GM23248 (cell line): Measurements from ENCODE around the gene RET. TPM values are rescaled to one million over a fixed set of nuclear protein-coding genes. Genes with fewer than 3 reads are reported as not detected.

Experiments
- DNase-seq: peaks from one replicate; pipeline ENCODE4 v3.0.0-alpha.2; 2015
- H2AFZ ChIP-seq: fragments of 200-600 bp; sonication (generic); 2 replicates; pipeline ENCODE4 v1.6.1; 2016; ENCODE audit warnings: antibody characterized with exemption
- H3F3A ChIP-seq: fragments of 200-600 bp; sonication (generic); 2 replicates; pipeline ENCODE4 v1.6.1; 2016; ENCODE audit warnings: mild to moderate bottlenecking, antibody characterized with exemption, mixed run types; ENCODE audit not compliant: insufficient read depth
- H3K27ac ChIP-seq: fragments of 200-600 bp; sonication (generic); 2 replicates; pipeline ENCODE4 v1.5.1; 2016; ENCODE audit warnings: mild to moderate bottlenecking
- H3K27me3 ChIP-seq: fragments of 200-600 bp; sonication (generic); replicated peaks from 2 replicates; pipeline ENCODE4 v1.6.1; 2016; ENCODE audit warnings: mild to moderate bottlenecking; ENCODE audit not compliant: insufficient read depth
- H3K36me3 ChIP-seq: fragments of 200-600 bp; sonication (generic); 2 replicates; pipeline ENCODE4 v1.6.1; 2016; ENCODE audit warnings: low read depth, mild to moderate bottlenecking
- H3K4me1 ChIP-seq: fragments of 200-600 bp; sonication (generic); 2 replicates; pipeline ENCODE4 v1.6.1; 2016; ENCODE audit warnings: mild to moderate bottlenecking; ENCODE audit not compliant: insufficient read depth
- H3K4me2 ChIP-seq: fragments of 200-600 bp; sonication (generic); one replicate; pipeline ENCODE4 v1.6.1; 2016; ENCODE audit warnings: mild to moderate bottlenecking; ENCODE audit not compliant: unreplicated experiment
- H3K4me3 ChIP-seq: fragments of 200-600 bp; sonication (generic); 2 replicates; pipeline ENCODE4 v1.5.1; 2016; ENCODE audit warnings: mild to moderate bottlenecking
- H3K79me2 ChIP-seq: fragments of 200-600 bp; sonication (generic); 2 replicates; pipeline ENCODE4 v1.6.1; 2016; ENCODE audit warnings: mild to moderate bottlenecking; ENCODE audit not compliant: insufficient read depth
- H3K9ac ChIP-seq: fragments of 200-600 bp; sonication (generic); 2 replicates; pipeline ENCODE4 v1.6.1; 2016; ENCODE audit warnings: mild to moderate bottlenecking
- H3K9me2 ChIP-seq: fragments of 200-600 bp; sonication (generic); 2 replicates; pipeline ENCODE4 v1.6.1; 2016; ENCODE audit warnings: mixed run types, mild to moderate bottlenecking, moderate library complexity; ENCODE audit not compliant: insufficient read depth
- H3K9me3 ChIP-seq: fragments of 200-600 bp; sonication (generic); one replicate; pipeline ENCODE4 v1.6.1; 2017; ENCODE audit warnings: low read depth
- H4K20me1 ChIP-seq: fragments of 200-600 bp; sonication (generic); 2 replicates; pipeline ENCODE4 v1.6.0; 2016; ENCODE audit not compliant: insufficient read depth
- EZH2 ChIP-seq: fragments of 200-600 bp; sonication (generic); IDR thresholded peaks from 2 replicates; pipeline ENCODE4 v1.6.1; 2018; ENCODE audit warnings: antibody characterized with exemption, mild to moderate bottlenecking; ENCODE audit not compliant: insufficient read depth, poor library complexity, severe bottlenecking
- EZH2phosphoT487 ChIP-seq: fragments of 200-600 bp; sonication (generic); IDR thresholded peaks from 2 replicates; pipeline ENCODE4 v1.6.1; 2018; ENCODE audit warnings: antibody characterized with exemption, moderate library complexity, mild to moderate bottlenecking, low read depth; ENCODE audit not compliant: insufficient read depth
- WGBS, 2 experiments: methylation state at CpG; one replicate each; pipeline ENCODE4 v1.1.6; 2015 to 2017; ENCODE audit warnings: low lambda C conversion rate in 2 of 2, low coverage in 1 of 2; ENCODE audit errors: missing lambda C conversion rate in 2 of 2; 5-methylcytosine and 5-hydroxymethylcytosine counted together
- in situ Hi-C: fragments of 300-500 bp; cut with MboI; formaldehyde crosslinking; loops from 2 replicates; pipeline ENCODE4 v1.15.0; 2020
- polyA plus RNA-seq: library from polyadenylated mRNA; unstranded; fragments of >200 nt; fragmentation: Nextera tagmentation; extraction: Ambion mirVana; gene quantifications from 2 replicates; pipeline ENCODE4 v1.2.1, GENCODE V29; 2016
- total RNA-seq: library from RNA; depleted of rRNA; stranded (reverse); fragments of >200 nt; shearing (Covaris generic); gene quantifications from 2 replicates; pipeline ENCODE4 v1.2.3, GENCODE V29; 2014

RET gene
- total and polyA plus RNA-seq, 2 experiments from 2014 or later = not detected

DNA sequence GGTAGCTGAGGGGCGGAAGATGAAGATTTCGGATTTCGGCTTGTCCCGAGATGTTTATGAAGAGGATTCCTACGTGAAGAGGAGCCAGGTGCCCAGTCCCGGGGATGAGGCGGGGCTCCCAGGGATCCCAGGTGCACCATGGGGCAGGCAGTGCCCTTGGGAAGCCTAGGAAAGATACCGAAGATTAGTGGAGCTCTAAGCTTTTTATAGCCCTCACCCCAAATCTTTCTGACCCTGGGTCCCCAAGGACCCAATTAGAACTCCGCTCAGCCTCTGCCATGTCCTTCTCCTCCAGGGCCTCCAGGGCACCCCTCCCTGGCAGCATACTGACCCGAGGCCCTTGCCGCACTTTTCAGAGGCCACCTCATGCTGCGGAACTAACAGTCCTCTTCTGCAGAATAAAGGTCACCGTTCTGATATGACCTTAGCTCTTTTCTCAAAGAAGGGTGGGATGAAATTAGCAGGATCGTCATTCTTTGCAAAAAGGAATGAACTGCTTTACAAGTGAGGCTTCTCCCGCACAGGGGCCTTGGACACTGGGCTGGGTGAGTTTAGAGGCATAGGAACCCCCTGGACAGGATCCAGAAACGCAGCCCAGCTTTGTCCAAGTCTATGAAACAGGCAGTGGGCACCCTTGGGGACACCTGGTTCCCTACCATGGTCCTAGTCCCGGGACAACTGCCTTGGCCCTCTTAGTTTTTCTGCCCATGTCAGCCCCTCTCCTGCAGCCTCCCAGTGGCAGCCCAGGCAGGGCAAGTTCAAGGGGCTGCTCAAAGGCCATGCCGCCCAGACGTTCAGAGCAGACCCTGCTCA, 43.5 kb downstream of the RET start:
- H3K27me3 ChIP-seq = no peaks in the 10 kb centered on the region; the same call in 1 of the 2 replicates
- no peaks in the 10 kb centered on the region for H3K36me3 ChIP-seq
- no peaks in the 10 kb centered on the region for H3F3A ChIP-seq
- no peaks in the 10 kb centered on the region for H4K20me1 ChIP-seq
- H3K27ac ChIP-seq = no peak overlapping the region
- DNase-seq = no peak
- no peaks in the 10 kb centered on the region for H3K9me2 ChIP-seq
- no peak overlapping the region for H3K4me3 ChIP-seq
- H3K79me2 ChIP-seq = no peaks in the 10 kb centered on the region
- 79 to 85% methylated on average over 19 of the region's 19 CpGs for WGBS, 2 experiments
- no peak overlapping the region for H3K9ac ChIP-seq
- in situ Hi-C loops = no loop called here
- H2AFZ ChIP-seq = no peak overlapping the region
- no peak overlapping the region for H3K4me2 ChIP-seq
- no peaks in the 10 kb centered on the region for H3K9me3 ChIP-seq
- no peak for TF ChIP-seq EZH2phosphoT487
- TF ChIP-seq EZH2 = no peak
- H3K4me1 ChIP-seq = no peaks in the 10 kb centered on the region

DNA sequence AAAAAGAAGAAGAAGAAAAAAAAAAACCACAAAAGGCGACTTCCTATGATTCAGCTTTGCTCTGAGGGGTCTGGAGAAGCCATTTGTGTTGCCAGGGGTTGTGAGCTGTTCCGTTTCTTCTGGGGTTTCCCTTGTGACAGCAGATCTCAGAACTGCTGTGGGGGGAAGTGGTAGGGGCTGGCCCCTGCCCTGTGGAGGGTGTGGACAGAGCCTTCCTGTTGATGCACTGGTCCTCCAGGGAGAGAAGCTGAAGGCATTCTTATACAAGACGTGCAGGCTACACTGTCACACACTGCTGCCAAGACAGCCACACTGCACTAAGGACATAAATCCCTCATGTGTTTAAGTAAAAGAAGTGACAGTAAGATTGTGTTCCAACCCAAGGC, 44.1 kb downstream of the RET start:
- no peaks in the 10 kb centered on the region for H3K36me3 ChIP-seq
- H3K4me1 ChIP-seq = no peaks in the 10 kb centered on the region
- no peak overlapping the region for H3K4me3 ChIP-seq
- TF ChIP-seq EZH2phosphoT487 (no peak), EZH2 (no peak)
- no peaks in the 10 kb centered on the region for H3K79me2 ChIP-seq
- H3K27ac ChIP-seq = no peak overlapping the region
- no peak overlapping the region for H3K9ac ChIP-seq
- DNase-seq = no peak
- H2AFZ ChIP-seq = no peak overlapping the region
- H3K9me3 ChIP-seq = no peaks in the 10 kb centered on the region
- H3K4me2 ChIP-seq = no peak overlapping the region
- in situ Hi-C loops = no loop called here
- H3K9me2 ChIP-seq = no peaks in the 10 kb centered on the region
- H4K20me1 ChIP-seq = no peaks in the 10 kb centered on the region
- WGBS, 2 experiments = 62 to 73% methylated on average over 3 of the region's 3 CpGs
- H3F3A ChIP-seq = no peaks in the 10 kb centered on the region
- H3K27me3 ChIP-seq = no peaks in the 10 kb centered on the region; the same call in 1 of the 2 replicates

DNA sequence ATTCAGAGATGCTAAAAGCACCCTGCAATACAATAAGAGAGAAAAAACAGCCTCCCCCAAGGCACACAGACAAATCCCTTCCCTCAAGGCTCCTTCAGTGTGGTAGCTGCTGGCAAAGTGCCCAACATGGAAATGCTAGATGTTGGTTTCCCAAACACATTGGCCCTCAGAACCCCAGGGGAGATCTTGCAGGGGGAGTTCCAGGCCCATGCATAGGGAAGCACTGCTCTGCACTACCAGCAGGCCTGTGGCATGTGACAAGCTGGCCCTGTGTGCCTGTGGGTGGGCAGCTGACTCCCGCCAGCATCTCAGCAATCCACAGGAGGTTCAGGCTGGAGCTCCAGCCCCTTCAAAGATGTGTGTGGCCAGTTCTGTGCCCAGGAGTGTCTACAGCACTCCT, 44.6 kb downstream of the RET start:
- no peak for TF ChIP-seq EZH2phosphoT487
- TF ChIP-seq EZH2 = no peak
- Histone ChIP-seq H3K9ac (no peak overlapping the region), H3K4me1 (no peaks in the 10 kb centered on the region), H3F3A (no peaks in the 10 kb centered on the region), H3K4me2 (no peak overlapping the region), H3K27ac (no peak overlapping the region), H3K9me2 (no peaks in the 10 kb centered on the region), H2AFZ (no peak overlapping the region), H3K79me2 (no peaks in the 10 kb centered on the region), H3K4me3 (no peak overlapping the region), H3K27me3 (no peaks in the 10 kb centered on the region; the same call in 1 of the 2 replicates), H3K36me3 (no peaks in the 10 kb centered on the region), H4K20me1 (no peaks in the 10 kb centered on the region), H3K9me3 (no peaks in the 10 kb centered on the region)
- no peak for DNase-seq
- in situ Hi-C loops = no loop called here
- 82 to 100% methylated on average over 1 of the region's 1 CpG for WGBS, 2 experiments

DNA sequence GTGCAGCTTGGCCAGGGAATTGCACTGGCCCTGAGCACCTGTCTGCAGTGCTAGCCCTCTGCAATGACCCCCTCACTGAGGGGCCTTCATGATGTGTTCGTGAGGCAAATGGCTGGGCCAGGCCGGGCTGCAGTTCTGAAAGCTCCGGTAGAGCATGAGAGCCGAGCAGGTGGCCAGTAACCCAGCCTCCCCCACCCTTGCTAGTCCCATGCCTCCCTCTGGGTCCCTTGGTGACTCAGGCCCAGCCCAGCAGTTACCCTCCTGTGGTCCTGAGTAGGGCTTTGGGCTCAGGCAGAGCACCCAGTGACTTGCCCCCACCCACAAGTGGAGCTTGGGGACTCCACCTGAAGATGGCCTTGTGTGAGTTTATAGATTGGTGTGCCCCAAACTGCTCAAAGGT, 45.2 kb downstream of the RET start:
- Histone ChIP-seq H3K9ac (no peak overlapping the region), H4K20me1 (no peaks in the 10 kb centered on the region), H3K27me3 (no peaks in the 10 kb centered on the region; the same call in 1 of the 2 replicates), H3K79me2 (no peaks in the 10 kb centered on the region), H3K36me3 (no peaks in the 10 kb centered on the region), H3K9me2 (no peaks in the 10 kb centered on the region), H3K27ac (no peak overlapping the region), H3K4me2 (no peak overlapping the region), H3K9me3 (no peaks in the 10 kb centered on the region), H3K4me3 (no peak overlapping the region), H3F3A (no peaks in the 10 kb centered on the region), H3K4me1 (no peaks in the 10 kb centered on the region), H2AFZ (no peak overlapping the region)
- DNase-seq = no peak
- 87 to 93% methylated on average over 3 to 4 of the region's 4 CpGs for WGBS, 2 experiments
- in situ Hi-C loops = no loop called here
- TF ChIP-seq EZH2 (no peak), EZH2phosphoT487 (no peak)

DNA sequence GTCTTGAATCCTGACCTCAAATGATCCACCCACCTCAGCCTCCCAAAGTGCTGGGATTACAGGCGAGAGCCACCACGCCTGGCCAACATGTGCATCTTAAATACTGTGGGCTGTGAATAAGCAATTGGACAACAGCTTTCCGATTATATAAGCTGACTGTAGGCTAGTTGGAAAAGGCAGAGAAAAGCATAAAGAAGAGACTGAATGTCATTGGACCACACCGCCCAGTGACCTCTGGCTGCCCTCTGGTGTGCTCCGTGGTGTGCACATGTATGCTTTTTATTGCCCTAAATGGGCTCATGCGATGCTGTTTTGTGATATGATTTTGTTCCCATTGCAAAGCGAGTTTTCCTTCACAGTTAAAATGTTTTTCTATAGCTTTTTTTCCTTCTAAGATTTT, 46.0 kb downstream of the RET start:
- Histone ChIP-seq H3K9me3 (no peaks in the 10 kb centered on the region), H3K9ac (no peak overlapping the region), H3K4me3 (no peak overlapping the region), H3K4me1 (no peaks in the 10 kb centered on the region), H3K36me3 (no peaks in the 10 kb centered on the region), H3K27me3 (no peaks in the 10 kb centered on the region; the same call in 1 of the 2 replicates), H3F3A (no peaks in the 10 kb centered on the region), H4K20me1 (no peaks in the 10 kb centered on the region), H3K4me2 (no peak overlapping the region), H3K79me2 (no peaks in the 10 kb centered on the region), H3K9me2 (no peaks in the 10 kb centered on the region), H2AFZ (no peak overlapping the region), H3K27ac (no peak overlapping the region)
- in situ Hi-C loops = no loop called here
- DNase-seq = no peak
- no peak for TF ChIP-seq EZH2
- TF ChIP-seq EZH2phosphoT487 = no peak
- WGBS, 2 experiments = 66 to 69% methylated on average over 7 of the region's 7 CpGs
